Stimulated activated CD4-positive, alpha-beta T cell treated with anti-CD3 and anti-CD28 coated beads, TNF-alpha, amount 100 ng/mL, for 1 hour (primary cell): ENCODE results near the gene BBS1.
A peak's percentile ranks its signal among the peaks of the same experiment; 100 is the strongest.
"Not testable (repeated sequence)": the region's sequence is repeated elsewhere in the genome, so short reads cannot be mapped to it uniquely, and the experiment has no call there.

Experiments
- DNase-seq, 3 donors: peaks; one replicate each; pipeline ENCODE4 v3.0.0-alpha.2; 2020; ENCODE audit warnings: low read depth in 3 of 3, low spot score in 1 of 3

The BBS1 gene

DNA sequence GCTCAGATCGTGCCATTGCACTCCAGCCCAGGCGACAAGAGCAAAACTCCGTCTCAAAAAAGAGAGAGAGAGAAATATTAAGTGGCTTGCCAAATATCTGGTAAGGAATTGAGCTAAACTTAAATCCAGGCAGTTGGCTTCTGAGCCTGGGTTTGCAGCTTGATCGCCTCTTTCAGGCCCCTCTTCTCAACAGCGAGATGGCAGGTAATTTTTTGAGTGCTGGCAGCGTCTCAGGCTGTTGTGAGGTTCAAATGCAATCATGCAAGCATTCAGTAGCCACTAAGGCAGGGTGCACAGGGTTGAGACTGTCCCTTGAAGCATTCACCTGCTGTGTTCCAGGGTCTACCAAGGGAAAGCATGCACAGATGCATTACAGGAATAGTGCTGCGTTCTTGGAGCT, 58.6 kb downstream of the BBS1 start:
- no peak for DNase-seq

DNA sequence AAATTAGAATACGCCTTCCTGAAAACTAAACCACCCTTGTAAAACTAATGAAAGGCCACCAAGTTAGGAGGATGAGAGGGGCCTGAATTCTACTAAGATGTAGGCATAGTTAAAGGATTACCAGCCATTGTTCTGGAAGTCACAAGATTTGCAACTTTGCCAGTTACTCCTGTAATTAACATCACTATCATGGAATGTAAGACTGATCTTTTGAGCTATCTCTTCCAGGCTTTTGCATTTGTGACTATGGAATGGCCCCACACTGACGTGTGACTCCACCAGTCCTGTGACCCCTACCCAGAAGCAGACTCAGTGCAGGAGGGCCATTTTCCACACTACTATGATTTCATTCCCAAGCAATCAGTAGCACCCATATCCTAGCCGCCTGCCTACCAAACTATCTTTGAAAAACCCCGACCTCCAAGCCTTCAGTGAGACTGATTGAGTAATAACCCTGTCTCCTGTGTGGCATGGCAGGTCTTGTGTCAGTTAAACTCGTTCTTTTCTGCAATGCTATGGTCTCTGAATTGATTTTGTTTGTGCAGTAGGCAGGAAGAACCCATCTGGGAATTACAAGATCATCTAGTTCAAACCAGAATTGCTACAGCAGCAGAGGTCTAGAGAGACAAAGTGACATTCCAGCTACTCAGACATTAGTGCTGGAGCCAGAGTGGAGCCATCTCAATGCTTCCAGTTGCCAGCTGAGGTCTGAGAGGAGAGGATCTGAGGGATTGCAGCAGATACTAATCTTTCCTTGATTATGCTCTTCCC, 59.8 kb downstream of the BBS1 start:
- DNase-seq = no peak

DNA sequence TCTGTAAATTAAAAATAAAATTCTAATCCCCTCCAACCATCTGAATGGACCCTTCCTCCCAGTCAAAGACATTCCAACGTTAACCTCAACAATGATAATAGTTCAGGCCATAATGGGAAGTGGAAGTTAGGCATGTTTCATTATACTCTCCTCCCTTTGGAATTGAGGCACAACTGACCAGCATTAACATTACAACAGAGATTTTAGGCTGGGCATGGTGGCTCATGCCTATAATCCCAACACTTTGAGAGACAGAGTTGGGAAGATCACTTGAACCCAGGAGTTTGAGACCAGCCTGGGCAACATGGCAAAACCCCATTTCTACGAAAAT, 60.4 kb downstream of the BBS1 start:
- DNase-seq = no peak

DNA sequence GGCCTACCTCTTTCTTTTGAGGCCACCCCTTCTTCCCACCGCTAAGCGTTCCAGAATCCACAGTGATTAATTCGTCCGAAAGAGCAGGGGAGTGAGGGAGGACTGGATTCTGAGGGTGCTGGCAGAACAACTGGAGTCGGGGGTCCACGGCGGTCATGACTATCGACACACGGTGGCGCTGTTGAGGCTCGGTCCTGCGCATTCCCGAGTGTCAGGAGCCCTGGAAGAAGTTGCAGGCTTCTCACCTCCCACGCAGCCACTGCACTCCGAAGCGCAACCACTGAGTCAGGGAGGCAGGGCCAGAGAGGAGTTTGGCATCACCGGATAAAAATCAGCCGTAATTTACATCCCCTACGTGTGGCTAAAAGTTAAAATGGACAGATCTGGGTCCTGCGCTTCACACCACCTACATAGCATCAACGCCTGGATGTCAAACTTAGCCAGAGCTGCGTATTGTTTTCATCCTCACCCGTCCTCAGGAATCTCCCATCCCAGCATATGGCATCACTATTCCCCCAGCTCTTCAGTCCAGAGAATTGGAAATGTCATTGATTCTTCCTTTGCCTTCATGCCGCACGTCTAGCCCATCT, 68.7 kb downstream of the BBS1 start:
- DNase-seq = peak; percentile 45 to 70 (median 58)

DNA sequence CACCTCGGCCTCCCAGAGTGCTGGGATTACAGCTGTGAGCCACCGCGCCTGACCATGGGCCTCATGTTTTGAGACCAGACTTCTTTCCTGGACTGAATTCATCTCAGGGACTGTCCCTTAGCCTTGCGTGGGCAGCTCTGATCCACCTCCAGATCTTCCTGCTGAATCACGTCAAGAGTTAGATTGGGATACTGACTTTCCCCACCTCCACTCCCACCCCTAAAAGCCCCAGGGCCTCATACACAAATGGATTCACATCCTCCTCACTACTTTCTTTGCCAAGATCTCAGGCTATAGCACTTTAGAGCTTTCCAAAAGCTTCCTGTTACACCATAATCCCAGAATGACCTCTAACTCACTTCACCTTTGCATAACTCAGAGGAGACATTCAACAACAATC, 70.4 kb downstream of the BBS1 start:
- DNase-seq = no peak

GRCh38 chr11:66581261-66581660, 70.8 kb downstream of the BBS1 start:
- DNase-seq = no peak

DNA sequence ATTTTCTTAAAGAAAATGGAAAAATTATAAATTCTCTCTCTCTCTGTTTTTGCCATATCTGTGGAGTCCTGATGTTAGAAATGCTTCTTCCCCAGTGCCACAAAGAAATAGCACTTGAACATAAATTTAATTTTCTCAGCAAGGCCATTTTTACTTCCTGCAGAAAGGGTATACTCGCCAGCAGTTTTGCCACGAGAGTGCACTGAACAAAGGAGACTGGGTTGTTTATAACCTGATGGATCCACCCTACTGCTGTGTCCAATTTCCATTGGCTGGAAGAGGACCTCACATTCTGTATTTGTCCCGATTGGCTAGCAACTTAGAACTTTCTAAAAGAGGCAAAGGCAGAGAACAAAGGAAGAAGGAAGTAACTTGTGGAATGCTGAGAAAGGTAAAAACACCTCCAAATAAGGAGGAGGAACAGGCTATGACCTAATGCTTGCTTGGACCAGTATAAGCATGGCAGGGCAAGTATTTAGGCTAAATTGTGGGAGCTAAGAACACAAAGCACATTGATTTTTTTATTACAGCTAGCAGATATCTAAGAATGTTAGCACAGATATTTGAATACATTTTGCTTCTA, 72.2 kb downstream of the BBS1 start:
- not testable (repeated sequence) for DNase-seq
